Endothelial cell of hepatic sinusoid (primary cell): ENCODE results near the gene KIAA0753.

Experiments used
- in situ Hi-C: cut with HindIII; loops from 2 replicates; pipeline ENCODE4 v1.10.0; 2017; ENCODE audit warnings: low sequenced_read_pairs

KIAA0753 gene

GRCh38 chr17:6640536-6641246 is at the start of gene KIAA0753, which contains the start of gene TXNDC17:
KIAA0753 (minus strand) TSS chr17:6640711; CDS start chr17:6635103, 5,608 bp downstream.
TXNDC17 (plus strand) TSS chr17:6641060; CDS start chr17:6641083, 23 bp downstream.
- in situ Hi-C loops: no loop called here

GRCh38 chr17:6688944-6689343 is 48.4 kb upstream of the KIAA0753 start:
- in situ Hi-C loops: no loop called here

GRCh38 chr17:6686026-6686425 is 45.5 kb upstream of the KIAA0753 start:
- in situ Hi-C loops: no loop called here

DNA sequence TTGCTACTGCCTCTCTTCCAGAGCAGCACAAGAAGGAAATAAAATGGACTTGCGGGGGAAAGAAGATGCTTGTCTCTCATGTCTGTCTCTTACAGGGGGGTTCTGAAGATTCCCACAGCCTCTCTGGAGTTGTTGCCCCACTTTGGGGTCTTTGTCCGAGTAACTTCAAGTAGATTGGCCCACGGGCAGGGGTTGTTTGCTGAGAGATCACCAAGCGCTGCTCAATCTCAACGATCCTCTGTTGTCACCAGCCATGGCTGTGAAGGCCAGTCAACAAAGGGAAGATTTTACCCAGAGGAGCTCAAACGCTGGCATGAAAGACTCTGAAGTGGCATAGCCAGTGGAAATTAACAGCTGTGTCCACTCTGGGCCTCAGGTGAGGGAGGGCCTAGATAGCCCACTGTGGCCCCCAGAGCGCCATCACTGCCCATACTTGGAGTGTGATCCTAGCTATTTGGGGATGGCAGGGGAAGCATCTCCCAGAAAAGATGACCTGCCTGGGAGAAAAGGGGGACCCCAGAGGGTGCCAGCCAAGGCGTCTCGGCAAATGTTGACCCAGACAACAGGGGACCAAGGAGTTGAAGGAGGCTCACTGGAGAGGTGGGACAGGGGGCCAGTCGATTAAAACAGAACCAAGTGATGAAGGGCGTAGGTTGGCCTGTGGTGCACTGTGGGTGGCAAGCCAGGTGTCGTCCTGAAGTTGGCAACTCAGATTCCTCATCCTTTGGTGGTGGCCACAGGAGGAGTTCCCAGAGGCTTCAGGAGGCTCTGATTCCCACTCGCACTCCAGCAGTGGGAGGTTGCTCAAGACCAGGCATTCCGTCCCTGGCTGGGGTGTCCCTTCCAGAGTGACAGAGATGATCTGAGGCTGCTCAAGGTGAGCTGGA is 44.6 kb upstream of the KIAA0753 start:
- in situ Hi-C loops: no loop called here

DNA sequence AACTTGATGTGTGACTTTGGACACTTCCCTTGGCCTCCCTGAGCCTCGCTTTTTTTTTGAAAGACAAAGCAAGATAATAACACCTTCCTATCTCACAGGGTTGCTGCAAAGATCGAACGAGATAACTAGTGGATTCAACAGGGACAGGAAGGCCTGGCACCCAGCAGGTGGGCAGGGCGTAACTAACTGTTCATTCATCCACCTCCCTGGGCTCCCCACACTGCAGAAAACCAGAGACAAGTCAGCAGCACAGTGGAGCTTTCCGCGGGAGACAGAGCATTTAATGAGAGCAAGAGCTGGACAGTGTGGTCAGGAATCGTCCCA is 43.9 kb upstream of the KIAA0753 start:
- in situ Hi-C loops: no loop called here

GRCh38 chr17:6683730-6684459 is 43.4 kb upstream of the KIAA0753 start:
- in situ Hi-C loops: no loop called here

DNA sequence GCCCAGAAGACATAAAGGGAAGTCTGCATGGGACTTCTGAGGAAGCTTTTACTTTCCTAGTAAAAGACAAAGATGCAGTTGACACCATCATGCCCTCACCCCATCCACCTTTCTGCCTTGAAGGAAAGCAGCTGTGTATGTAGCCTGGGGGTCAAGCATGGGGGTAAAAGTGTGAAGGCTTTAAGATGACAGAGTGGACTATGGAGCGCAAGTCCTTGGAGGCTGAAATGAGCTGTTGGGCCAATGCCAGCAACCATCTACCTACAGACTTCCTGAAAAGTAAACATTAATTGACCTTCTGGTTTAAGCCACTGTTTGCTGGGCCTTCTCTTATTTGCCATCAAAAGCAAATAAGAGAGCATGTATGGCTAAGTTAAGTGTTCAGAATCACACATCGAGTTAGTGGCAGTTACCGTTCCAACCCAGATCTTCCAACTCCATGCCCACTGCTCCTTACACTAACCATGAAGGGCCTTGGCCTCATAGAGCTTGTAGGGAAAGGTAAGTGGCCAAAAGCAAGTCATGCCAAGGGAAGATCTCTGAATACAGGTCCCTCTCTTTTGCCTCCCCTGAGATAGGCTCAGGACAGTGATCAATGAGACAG is 42.7 kb upstream of the KIAA0753 start:
- in situ Hi-C loops: no loop called here

GRCh38 chr17:6682339-6682738 is 41.8 kb upstream of the KIAA0753 start:
- in situ Hi-C loops: no loop called here

DNA sequence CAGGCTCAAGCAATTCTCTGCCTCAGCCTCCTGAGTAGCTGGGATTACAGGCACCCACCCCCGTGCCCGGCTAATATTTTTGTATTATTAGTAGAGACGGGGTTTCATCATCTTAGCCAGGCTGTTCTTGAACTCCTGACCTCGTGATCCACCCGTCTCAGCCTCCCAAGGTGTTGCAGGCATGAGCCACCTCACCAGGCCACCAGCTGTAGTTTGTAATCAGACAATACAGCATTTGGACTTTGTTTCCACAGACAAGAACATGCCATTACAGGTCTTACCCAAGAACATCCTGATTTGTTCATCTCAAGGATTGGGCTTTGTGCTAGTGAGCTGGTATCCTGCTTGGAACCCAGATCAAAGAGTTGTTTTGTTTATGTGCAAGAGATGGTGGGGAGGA is 41.2 kb upstream of the KIAA0753 start:
- in situ Hi-C loops: no loop called here

DNA sequence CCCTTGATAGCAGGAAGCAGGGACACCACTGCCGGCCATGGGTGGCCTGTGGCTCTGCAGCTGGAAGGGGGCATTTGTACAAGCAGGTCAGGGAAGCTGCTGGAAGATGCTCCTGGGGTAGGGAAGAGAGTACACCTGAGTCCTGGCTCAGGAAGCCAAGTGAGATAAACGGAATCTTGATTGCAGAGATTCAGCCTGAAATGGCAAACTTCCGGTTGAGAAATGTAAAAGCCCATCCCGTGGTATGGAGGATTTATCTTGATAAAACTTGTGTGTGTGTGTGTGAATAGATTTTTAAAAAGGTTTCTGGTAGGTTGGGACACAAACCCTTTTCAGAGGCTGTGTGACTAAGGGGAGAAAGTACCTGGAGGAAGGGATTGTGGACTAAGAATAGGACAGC is 40.7 kb upstream of the KIAA0753 start:
- in situ Hi-C loops: no loop called here

DNA sequence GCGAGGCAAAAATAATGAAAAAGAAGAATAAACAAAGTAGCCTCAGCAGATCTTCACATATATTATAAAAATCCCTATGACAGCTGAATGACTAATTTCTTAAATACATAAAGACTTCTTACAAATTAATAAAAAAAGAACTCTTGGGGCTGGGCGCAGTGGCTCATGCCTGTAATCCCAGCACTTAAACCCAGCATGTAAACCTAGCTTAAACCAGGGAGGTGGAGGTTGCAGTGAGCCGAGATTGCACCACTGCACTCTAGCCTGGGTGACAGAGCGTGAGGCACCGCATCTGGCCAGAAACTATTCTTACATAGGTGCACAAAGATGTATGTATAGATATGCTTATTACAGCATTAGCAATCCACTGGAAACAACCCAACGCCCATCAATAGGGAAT is 38.7 kb upstream of the KIAA0753 start:
- in situ Hi-C loops: no loop called here

- in situ Hi-C loops: no loop called here
Measured at GRCh38 chr17:6677946-6678345, 37.4 kb upstream of the KIAA0753 start.

DNA sequence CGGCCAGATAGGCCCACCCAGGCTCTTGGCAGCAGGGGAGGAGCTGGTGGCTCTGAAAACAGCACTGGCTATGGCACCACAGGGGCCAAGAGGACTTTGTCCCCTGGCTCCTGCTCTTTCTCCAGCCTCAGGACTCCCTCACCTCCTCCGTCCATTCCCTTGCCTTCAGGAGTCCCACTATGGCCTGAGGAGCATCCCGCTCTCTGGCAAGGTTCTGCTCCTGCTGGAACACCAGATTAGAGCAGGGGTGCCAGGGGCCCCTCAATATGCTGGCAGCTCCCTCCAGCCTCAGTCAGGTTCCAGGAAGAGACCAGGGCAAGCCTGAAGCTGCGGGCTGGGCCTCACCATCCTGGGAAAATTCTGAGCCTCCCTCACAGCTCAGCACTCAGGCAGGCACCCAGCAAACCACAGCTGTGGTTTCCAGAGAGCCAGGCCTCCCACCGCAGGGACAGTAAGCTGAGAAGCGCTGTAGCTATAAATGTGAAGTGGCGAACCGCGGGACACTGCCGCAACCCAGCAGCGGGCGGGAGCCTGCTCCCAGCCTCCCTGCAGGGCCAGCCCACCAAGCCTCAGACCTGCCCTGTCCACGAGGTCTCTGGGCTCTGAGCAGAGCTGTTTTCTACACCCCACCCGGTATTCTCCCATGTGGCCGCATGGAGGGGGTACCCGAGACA is 36.8 kb upstream of the KIAA0753 start:
- in situ Hi-C loops: no loop called here

DNA sequence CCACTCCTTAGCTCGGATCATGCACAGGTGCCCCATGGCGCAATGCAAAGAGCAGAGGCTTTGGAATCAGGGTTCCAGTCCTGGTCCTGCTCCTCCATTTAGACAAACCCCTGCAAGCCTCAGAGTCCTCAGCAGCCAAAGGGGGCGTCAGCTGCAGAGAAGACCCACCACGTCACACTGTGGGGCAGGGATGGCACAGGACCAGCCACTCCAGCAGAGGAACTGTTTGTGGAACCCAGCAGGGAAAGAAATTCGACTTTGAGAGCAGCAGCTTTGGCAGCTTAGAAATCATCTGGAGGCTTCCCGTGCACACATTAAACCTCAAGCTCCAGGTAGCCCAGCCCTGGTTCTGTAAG is 36.3 kb upstream of the KIAA0753 start:
- in situ Hi-C loops: no loop called here

DNA sequence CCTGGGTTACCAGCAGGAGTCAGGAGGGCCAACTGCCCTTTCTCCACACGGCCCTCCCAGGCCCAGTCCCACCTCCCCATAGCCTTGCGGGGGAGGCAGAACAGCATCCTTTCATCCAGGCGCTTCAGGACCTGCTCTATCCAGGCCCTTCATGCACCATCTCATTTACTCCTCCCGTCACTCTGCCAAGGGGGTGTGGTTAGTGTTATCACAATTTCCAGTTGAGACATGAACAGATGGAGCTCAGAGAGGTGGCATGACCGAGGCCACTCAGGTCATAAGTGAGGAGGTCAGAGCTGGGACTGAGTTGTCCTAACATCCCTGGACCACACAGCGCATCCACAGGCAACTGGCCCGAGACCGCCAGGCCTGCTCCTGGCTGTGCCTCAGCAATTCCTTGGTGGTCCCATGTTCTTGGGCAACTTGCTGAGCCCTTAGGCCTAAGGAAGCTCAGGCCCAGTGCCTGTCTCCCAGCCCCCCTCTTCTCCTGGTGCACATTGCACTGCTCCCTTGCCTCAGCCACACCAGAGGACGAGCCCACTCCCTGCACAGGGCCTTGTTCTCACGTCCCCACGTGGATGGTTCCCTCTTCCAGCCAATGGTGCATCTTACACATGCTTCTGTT is 34.8 kb upstream of the KIAA0753 start:
- in situ Hi-C loops: no loop called here

GRCh38 chr17:6674586-6674985 is 34.1 kb upstream of the KIAA0753 start:
- in situ Hi-C loops: no loop called here

- in situ Hi-C loops: no loop called here
Measured at GRCh38 chr17:6671431-6671830, 30.9 kb upstream of the KIAA0753 start.

DNA sequence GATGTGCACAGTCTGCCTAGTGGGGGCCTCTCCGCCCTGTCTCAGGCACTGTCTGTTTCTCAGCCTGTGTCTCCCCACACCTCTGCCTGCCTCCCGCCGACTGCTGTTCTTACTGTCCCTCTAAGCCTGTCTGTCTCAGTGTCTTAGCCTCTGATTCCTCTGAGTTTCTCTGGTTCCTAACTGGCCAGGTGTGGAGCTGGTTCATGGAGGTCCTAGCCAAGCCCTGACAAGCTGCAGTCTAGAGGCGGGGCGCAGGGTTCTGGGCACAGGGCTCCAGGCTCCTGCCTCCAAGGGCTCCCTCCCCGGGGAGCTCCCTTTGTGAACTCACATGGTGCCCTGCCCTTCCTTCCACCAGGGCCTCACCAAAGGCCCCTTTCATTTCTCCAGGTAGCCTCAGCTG is 30.5 kb upstream of the KIAA0753 start:
- in situ Hi-C loops: no loop called here

DNA sequence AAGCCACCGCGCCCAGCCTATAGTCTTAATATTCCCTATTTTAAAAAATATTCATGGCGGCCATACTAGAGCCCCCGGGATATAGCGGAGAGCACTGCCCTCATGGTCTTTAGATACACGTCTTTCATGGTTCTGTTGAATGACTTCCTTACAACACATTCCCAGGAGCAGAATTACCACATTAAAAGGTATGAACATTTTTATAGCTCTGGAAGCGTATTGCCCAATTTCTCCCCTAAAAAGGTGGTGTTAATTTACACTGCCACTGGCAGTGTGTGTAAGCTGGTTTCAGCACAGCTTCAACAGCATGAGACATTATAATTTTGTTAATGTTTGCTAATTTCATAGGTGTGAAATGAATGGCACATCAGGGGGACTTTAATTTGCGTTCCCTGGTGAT is 30.1 kb upstream of the KIAA0753 start:
- in situ Hi-C loops: no loop called here
